WERI-Rb-1 (cell line): ENCODE results near the gene ZSCAN29.

Experiments used
- DNase-seq: peaks from one replicate; pipeline ENCODE4 v3.0.0-alpha.2; 2020
- H3K27ac ChIP-seq: fragments of 250-450 bp; sonication (Bioruptor Pico); 2 replicates; pipeline ENCODE4 v1.5.1; 2020; ENCODE audit warnings: mild to moderate bottlenecking, moderate library complexity
- H3K27me3 ChIP-seq: fragments of 250-450 bp; sonication (Bioruptor Pico); 2 replicates; pipeline ENCODE4 v1.5.1; 2021; ENCODE audit warnings: mild to moderate bottlenecking, low read depth, moderate library complexity; ENCODE audit not compliant: insufficient read depth, severe bottlenecking
- H3K36me3 ChIP-seq: fragments of 250-450 bp; sonication (Bioruptor Pico); 2 replicates; pipeline ENCODE4 v1.5.1; 2020; ENCODE audit warnings: mild to moderate bottlenecking, moderate library complexity
- H3K4me3 ChIP-seq: 2 replicates; pipeline ENCODE4 v1.5.1; 2011; ENCODE audit warnings: low read depth, mild to moderate bottlenecking, control low read depth, low read length
- H3K9me3 ChIP-seq: fragments of 250-450 bp; sonication (Bioruptor Pico); 2 replicates; pipeline ENCODE4 v1.5.1; 2021; ENCODE audit warnings: mild to moderate bottlenecking, moderate library complexity; ENCODE audit not compliant: severe bottlenecking
- CTCF ChIP-seq: IDR thresholded peaks from 2 replicates; pipeline ENCODE4 v1.5.1; 2011; ENCODE audit warnings: low read depth, mild to moderate bottlenecking, control low read depth, inconsistent platforms, low read length

ZSCAN29 gene

GRCh38 chr15:43370310-43370974, 401 bp downstream of the ZSCAN29 start:
- Histone ChIP-seq H3K27ac (peak overlapping the region; percentile 92), H3K9me3 (no peaks in the 10 kb centered on the region), H3K27me3 (no peaks in the 10 kb centered on the region), H3K4me3 (peak overlapping the region; percentile 90), H3K36me3 (peaks cover 55% of the 10 kb centered on the region)
- DNase-seq, result peak; percentile 42
- TF ChIP-seq CTCF, result no peak

- DNase-seq, result no peak
- Histone ChIP-seq H3K9me3 (peaks cover 21% of the 10 kb centered on the region), H3K27me3 (no peaks in the 10 kb centered on the region), H3K36me3 (peaks cover 81% of the 10 kb centered on the region), H3K27ac (no peak overlapping the region), H3K4me3 (no peak overlapping the region)
- no peak for TF ChIP-seq CTCF
Measured at GRCh38 chr15:43361313-43361903, 9.4 kb downstream of the ZSCAN29 start.

- peaks cover 21% of the 10 kb centered on the region for H3K9me3 ChIP-seq
- no peak overlapping the region for H3K27ac ChIP-seq
- peaks cover 76% of the 10 kb centered on the region for H3K36me3 ChIP-seq
- DNase-seq, result no peak
- no peaks in the 10 kb centered on the region for H3K27me3 ChIP-seq
- H3K4me3 ChIP-seq, result no peak overlapping the region
- TF ChIP-seq CTCF, result no peak
Measured at GRCh38 chr15:43360821-43361220, 10.0 kb downstream of the ZSCAN29 start.

GRCh38 chr15:43352693-43353382, 18.0 kb downstream of the ZSCAN29 start:
- no peak for TF ChIP-seq CTCF
- Histone ChIP-seq H3K4me3 (no peak overlapping the region), H3K36me3 (peaks cover 23% of the 10 kb centered on the region), H3K27me3 (no peaks in the 10 kb centered on the region), H3K9me3 (no peaks in the 10 kb centered on the region), H3K27ac (no peak overlapping the region)
- no peak for DNase-seq

- no peak overlapping the region for H3K27ac ChIP-seq
- no peak overlapping the region for H3K4me3 ChIP-seq
- H3K36me3 ChIP-seq, result peaks cover 12% of the 10 kb centered on the region
- no peaks in the 10 kb centered on the region for H3K27me3 ChIP-seq
- DNase-seq, result no peak
- no peaks in the 10 kb centered on the region for H3K9me3 ChIP-seq
- TF ChIP-seq CTCF, result no peak
Measured at GRCh38 chr15:43347114-43347513, 23.7 kb downstream of the ZSCAN29 start.
